ENCODE data around the gene IFT122.

Gene IFT122

GRCh38 chr3:129547241-129547640 is 107.2 kb downstream of the IFT122 start:
- DNase-seq, result no peak

DNA sequence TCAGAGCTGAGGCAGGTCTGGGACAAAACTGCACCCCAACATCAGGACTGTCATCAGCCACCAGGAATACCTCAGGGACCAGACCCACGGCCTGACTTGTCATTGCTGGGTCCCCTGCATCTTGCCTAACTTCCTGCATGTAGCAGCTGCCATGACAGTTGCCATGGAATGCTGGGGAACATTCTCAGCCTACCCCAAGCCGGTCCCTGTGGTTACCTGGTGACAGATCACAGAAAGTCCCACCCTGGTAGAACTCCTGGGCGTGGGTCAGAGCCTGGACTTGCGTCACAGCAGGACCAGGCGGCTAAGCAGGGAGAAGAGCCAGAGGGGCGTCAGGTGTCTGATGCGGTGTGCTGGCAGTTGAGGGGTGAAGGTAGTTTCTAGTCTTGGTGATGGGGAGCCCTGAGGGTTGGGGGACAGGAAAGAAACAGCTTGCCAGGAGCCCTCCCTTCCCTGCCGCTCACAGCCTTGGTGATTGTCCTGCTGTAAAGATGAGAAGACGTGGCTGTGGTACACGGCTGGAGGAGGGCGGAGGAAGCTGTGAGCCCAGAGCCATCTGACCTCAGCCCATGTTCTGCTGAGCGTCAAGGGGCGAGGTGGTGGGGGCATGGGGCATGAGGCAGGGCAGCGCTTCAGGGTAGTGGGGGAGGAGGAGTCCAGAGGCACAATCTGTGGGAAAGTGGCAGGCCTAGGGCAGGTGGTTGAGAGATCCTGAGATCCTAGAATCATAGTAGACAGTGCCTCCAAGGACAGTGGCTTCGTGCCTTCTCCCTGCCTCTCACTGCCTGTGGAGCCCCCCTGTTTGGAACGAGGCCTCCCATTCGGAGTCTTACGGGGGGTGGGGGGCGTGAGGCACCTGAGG is 108.3 kb downstream of the IFT122 start:
- no peak for DNase-seq

DNA sequence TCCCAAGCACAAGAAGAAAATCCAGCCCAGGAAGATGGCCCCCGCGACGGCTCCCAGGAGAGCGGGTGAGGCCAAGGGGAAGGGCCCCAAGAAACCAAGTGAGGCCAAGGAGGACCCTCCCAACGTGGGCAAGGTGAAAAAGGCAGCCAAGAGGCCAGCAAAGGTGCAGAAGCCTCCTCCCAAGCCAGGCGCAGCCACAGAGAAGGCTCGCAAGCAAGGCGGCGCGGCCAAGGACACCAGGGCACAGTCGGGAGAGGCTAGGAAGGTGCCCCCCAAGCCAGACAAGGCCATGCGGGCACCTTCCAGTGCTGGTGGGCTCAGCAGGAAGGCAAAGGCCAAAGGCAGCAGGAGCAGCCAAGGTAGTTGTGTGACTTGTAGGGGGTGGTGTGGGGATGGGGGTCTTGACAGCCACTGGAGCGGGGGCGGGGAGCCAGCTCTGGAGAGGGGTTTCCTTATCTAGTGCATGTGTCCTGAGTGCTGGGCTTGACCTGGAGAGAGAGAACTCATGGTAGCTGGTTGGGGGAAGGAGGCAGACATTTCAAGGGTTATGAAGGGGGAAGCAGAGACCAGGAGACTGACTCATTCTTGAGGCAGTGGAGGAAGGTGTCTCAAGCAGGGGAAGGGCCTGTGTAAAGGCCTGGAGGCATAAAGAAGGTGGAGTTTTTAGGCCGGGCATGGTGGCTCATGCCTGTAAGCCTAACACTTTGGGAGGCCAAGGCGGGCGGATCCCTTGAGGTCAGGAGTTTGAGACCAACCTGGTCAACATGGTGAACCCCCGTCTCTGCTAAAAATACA is 109.2 kb downstream of the IFT122 start:
- no peak for DNase-seq

DNA sequence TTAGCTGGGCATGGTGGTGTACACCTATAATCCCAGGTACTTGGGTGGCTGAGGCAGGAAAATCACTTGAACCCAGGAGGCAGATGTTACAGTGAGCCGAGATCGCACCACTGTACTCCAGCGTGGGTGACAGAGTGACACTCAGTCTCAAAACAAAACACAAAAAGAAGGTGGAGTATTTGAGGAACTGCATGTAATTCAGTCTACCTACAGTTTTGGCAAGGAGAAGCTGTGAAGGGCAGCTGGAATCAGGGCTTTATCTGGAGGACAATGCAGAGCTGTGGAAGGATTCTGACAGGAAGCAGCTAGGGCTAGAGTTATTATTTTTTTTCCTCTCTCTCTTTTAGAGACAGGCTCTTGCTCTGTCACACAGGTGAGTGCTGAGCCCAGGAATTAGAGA is 109.8 kb downstream of the IFT122 start:
- no peak for DNase-seq

- peak; percentile 23 for DNase-seq
Measured at GRCh38 chr3:129552287-129553050, 112.4 kb downstream of the IFT122 start.

DNA sequence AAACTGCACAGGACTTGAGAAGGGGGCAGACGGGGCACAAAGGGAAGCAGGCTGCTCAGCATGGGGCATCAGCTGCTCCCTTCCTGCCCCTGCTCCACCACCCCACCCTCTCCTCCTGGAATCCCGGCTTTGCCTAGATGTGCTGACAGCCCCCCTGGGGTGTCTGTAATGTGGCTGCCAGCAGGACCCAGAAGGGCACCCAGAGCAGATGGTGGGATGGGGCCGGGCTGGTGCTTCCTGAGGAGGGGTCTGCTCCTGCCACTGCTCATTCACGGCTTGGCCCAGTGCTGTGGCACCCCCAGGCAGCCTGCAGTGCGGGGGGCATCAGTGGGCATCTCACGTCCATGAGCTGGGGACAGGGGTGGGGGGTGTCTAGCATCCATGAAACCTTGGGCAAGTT is 113.1 kb downstream of the IFT122 start:
- no peak for DNase-seq

GRCh38 chr3:129553719-129554118 is 113.7 kb downstream of the IFT122 start:
- no peak for DNase-seq

- DNase-seq, result peak; percentile 18
Measured at GRCh38 chr3:129554356-129555152, 114.5 kb downstream of the IFT122 start.

DNA sequence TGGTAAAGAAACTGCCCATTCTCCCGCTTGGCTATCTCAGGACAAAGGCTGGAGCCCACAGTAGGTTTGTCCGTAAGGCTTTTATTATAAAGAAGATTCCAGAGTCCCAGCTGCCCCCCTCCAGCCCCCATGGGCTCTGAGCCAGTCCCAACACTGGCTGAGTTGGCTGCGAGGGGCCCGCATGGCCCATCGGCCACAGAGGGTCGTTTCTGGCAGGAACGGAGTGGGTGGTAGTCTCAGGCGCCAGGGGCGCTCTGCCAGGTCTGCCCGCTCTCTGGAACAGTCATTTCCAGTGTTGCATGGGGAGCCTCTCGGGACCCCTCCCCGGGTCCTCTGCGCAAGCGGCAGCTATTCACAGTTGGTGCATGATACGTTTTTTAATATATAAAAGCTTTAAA is 115.1 kb downstream of the IFT122 start:
- DNase-seq, result no peak

DNA sequence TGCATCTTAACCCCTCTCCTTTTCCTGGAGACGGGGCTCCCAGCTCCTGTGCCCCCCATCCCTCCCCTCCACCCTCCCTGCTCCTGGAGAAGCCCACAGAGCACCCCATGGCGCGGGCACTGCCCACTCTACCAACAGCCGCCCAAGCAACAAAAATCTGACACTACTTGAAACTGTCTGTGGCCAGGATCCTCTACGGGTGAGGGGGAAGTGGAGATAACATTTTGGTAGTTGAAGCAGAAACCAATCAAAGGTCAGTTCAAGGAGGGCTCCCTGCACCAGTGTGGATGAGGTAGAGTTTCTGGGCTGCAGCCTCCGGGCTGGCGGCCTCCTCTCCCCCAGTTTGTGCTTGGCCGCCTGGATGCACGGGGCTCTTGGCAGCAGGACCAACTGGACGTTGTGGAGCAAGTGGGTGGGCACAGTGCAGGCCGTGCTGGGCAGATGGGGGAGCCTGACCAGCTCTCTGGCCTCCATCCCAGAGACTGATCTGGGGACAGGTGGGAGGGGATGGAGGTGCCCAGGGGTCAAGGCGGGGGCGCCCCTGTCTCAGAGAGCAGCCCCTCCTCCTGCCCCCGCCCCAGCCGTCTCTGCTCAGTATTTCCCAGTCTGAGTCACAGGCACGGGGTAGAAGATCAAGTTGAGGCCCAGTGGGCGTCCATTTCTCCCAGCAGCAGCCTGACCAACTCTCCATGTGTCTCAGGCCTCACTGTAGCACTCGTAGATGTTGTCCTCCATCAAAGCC is 115.8 kb downstream of the IFT122 start:
- DNase-seq, result no peak

GRCh38 chr3:129556358-129556695 is 116.3 kb downstream of the IFT122 start:
- DNase-seq, result no peak

GRCh38 chr3:129556890-129557547 is 117.0 kb downstream of the IFT122 start:
- DNase-seq, result no peak

DNA sequence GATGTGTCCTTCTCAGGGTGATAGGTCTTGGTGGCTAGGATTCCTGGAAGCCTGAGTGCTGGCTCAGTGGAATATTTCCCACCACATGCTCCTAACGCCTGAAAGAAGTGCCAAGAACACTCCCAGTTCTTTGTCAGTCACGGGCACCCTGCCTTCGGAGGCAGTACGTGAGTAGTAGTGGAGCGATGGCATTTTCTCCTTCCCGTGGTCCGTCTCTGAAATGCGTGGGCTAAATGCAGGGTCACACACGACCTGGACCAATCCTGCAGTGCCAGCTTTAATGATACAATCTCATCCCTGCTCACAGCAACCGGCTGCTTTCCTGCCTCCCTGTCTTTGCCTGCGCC is 117.5 kb downstream of the IFT122 start:
- DNase-seq, result no peak

GRCh38 chr3:129558081-129558771 is 118.2 kb downstream of the IFT122 start:
- DNase-seq, result no peak

- DNase-seq, result no peak
Measured at GRCh38 chr3:129558772-129559564, 118.9 kb downstream of the IFT122 start.

GRCh38 chr3:129559565-129560079 is 119.6 kb downstream of the IFT122 start:
- DNase-seq, result no peak

GRCh38 chr3:129560269-129560787 is 120.3 kb downstream of the IFT122 start:
- DNase-seq, result no peak

- DNase-seq, result no peak
Measured at GRCh38 chr3:129560911-129561594, 121.0 kb downstream of the IFT122 start.
